Activated T-helper 2 cell treated with anti-CD3 and anti-CD28 coated beads, Interferon-gamma antibody, Interleukin-2, Interleukin-4, amounts not matched to agents 10 μg/mL and 5 μg/mL and 100 μg/mL, durations not matched to agents 14 hours and 24 hours and 36 hours (primary cell): ENCODE measurements around the gene CCNL2. TPM values are rescaled to one million over a fixed set of nuclear protein-coding genes. Genes with fewer than 3 reads are reported as not detected.
"Not testable (repeated sequence)": the region's sequence is repeated elsewhere in the genome, so short reads cannot be mapped to it uniquely, and the experiment has no call there.

Experiments used
- DNase-seq: peaks from one replicate; pipeline ENCODE4 v3.0.0; 2021; ENCODE audit warnings: low spot score
- H3K27ac Mint-ChIP-seq: one replicate; pipeline ENCODE4 v1.8.0; 2021; ENCODE audit warnings: mixed read lengths
- H3K27me3 Mint-ChIP-seq: one replicate; pipeline ENCODE4 v1.8.0; 2021; ENCODE audit warnings: low read depth, mixed read lengths
- H3K36me3 Mint-ChIP-seq: one replicate; pipeline ENCODE4 v1.8.0; 2021; ENCODE audit warnings: low read depth, mixed read lengths
- H3K4me1 Mint-ChIP-seq: one replicate; pipeline ENCODE4 v1.8.0; 2021; ENCODE audit warnings: low read depth, mixed read lengths
- H3K4me3 Mint-ChIP-seq: one replicate; pipeline ENCODE4 v1.8.0; 2021; ENCODE audit warnings: low read depth, mild to moderate bottlenecking, moderate library complexity, mixed read lengths
- H3K9me3 Mint-ChIP-seq: one replicate; pipeline ENCODE4 v1.8.0; 2021; ENCODE audit warnings: mixed read lengths
- intact Hi-C: fragments of 100-400 bp; cut with micrococcal nuclease; formaldehyde crosslinking; loops from one replicate; pipeline ENCODE4 v1.15.1; 2023
- total RNA-seq: library from RNA; stranded (reverse); gene quantifications from 2 replicates; pipeline ENCODE4 v1.2.3, GENCODE V29; 2022

The CCNL2 gene
- total RNA-seq, 1 donor from 2014 or later = 123 TPM

GRCh38 chr1:1376551-1377226, 22.4 kb downstream of the CCNL2 start:
- Mint-ChIP-seq H3K4me3 (peak overlapping the region; percentile 87), H3K27ac (peak overlapping the region; percentile 95)
- DNase-seq = no peak

DNA sequence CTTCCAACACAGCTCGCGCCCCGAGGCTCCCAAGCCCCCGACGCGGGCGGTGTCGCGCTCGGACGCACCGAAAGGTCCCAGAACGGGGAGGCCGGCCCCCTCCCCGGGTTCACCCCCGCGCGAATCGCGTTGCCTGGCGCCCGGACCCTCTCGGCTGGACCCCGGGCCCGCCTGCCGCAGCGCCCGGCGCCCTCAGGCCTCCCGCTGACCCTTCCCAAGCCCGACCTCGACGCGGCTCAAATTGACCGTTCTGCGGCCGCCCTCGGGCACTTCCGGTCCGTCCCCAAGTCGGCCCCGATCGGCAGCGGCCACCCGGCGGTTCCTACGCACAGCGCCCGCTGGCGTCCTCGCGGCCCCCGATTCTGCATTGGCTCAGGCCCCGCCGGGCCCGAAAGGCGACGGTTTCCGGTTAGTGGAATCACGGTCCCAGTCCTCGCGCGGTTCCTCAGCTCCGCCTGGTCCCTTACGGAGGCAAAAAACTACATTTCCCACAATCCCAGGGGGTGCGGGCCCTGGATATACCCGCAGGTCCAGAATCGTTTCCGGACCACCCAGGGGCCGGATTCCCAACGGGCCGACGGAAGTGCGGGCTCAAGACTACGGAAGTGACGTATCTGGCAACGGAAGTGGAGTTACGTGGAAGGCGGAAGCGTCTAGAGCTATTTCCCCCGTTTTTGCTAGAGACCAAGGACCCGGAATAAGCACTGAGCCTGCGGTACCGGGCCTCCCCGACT, 24.0 kb downstream of the CCNL2 start, which contains the start of gene AURKAIP1:
TSS of gene AURKAIP1 (minus strand) at position 279 of the 734 bp plus-strand sequence. CDS start 451 bp downstream, outside the sequence.
- intact Hi-C loops = loop anchor here (1.0 to 10.0 kb wide), 4 partner anchors 24 to 70 kb away; partner anchors contain the start of genes ACAP3, CCNL2, DVL1 and MRPL20
- peak within 1 kb of the TSS; percentile 95 for H3K27ac Mint-ChIP-seq
- no peaks in the 10 kb centered on the region for H3K9me3 Mint-ChIP-seq
- peaks cover 16% of the 10 kb centered on the region for H3K4me1 Mint-ChIP-seq
- H3K27me3 Mint-ChIP-seq = no peaks in the 10 kb centered on the region
- H3K36me3 Mint-ChIP-seq = peaks cover 15% of the 10 kb centered on the region
- peak; percentile 97 for DNase-seq
- peak within 1 kb of the TSS; percentile 87 for H3K4me3 Mint-ChIP-seq

More at GRCh38 chr1:1376551-1377226, 22.4 kb downstream of the CCNL2 start:
- peaks cover 16% of the 10 kb centered on the region for H3K4me1 Mint-ChIP-seq
- H3K9me3 Mint-ChIP-seq = no peaks in the 10 kb centered on the region
- peaks cover 15% of the 10 kb centered on the region for H3K36me3 Mint-ChIP-seq
- intact Hi-C loops = loop anchor here (10.0 kb wide), 1 partner anchor 72 kb away; the partner anchor contains the start of genes ACAP3 and PUSL1
- H3K27me3 Mint-ChIP-seq = no peaks in the 10 kb centered on the region

DNA sequence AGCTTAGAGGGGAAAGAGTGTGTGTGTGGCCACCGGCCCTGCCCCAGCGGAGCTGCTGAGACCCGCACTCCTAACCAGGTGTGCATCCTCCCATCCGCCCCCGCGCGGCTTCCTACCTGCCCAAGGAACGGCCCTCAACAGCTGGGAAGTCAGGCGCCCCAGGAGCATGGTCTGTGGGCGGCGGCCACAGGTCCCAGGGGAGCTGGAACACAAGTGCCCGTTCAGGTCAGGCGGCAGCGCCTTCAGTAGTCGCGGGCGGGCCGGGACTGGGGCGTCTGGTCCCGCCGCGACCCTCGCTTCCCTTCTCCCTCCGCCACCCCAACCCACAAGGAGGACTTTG, 24.6 kb downstream of the CCNL2 start:
- Mint-ChIP-seq H3K27ac (peak overlapping the region; percentile 33), H3K4me3 (peak overlapping the region; percentile 87), H3K4me1 (peaks cover 16% of the 10 kb centered on the region), H3K27me3 (no peaks in the 10 kb centered on the region), H3K9me3 (no peaks in the 10 kb centered on the region), H3K36me3 (peaks cover 15% of the 10 kb centered on the region)
- DNase-seq = no peak
- intact Hi-C loops = loop anchor here (2.0 to 10.0 kb wide), 2 partner anchors 26 to 70 kb away; partner anchors contain the start of genes ACAP3, DVL1 and PUSL1

DNA sequence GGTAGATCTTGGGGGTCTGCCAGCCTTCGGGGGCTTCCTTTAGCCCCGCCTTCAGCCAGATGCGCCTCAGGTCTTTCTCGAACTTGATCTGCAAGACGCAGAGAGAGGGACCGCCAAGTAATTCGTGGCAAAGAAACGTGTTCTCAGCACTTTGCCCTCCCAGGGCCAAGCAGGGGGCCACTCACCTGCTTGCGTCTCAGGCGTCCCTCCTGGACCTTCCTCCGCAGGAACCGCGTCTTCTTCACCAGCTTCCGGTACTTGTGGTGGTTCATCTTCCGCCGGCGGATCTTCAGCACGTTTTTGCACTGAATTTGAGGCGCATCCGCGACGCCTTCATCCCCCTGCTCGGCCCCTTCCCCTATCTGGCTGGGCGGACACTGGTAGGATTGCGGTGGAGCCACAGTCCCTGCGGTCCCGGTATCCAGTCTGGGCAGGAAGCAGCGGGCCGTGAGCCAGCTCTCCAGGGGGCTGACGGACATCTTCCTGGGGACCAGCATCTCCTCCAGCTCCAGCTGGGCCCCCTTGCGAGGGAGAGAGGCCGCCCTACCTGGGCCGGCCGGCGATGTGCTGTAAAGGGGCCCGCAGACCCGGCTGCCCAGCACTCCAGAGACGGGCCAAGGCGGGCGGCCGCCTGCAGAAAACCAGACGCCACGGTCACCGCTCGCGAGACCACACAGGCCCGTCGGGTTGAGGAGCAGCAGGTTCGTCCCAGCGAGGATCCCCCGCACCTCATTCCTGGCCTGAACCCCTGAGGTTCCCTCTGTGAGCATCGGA, 25.1 kb downstream of the CCNL2 start:
- peak overlapping the region; percentile 87 for H3K4me3 Mint-ChIP-seq
- DNase-seq = no peak
- peaks cover 15% of the 10 kb centered on the region for H3K36me3 Mint-ChIP-seq
- no peaks in the 10 kb centered on the region for H3K9me3 Mint-ChIP-seq
- intact Hi-C loops = loop anchor here (2.0 to 10.0 kb wide), 2 partner anchors 25 to 69 kb away; partner anchors contain the start of genes ACAP3, DVL1 and PUSL1
- no peaks in the 10 kb centered on the region for H3K27me3 Mint-ChIP-seq
- H3K27ac Mint-ChIP-seq = no peak overlapping the region
- peaks cover 16% of the 10 kb centered on the region for H3K4me1 Mint-ChIP-seq

DNA sequence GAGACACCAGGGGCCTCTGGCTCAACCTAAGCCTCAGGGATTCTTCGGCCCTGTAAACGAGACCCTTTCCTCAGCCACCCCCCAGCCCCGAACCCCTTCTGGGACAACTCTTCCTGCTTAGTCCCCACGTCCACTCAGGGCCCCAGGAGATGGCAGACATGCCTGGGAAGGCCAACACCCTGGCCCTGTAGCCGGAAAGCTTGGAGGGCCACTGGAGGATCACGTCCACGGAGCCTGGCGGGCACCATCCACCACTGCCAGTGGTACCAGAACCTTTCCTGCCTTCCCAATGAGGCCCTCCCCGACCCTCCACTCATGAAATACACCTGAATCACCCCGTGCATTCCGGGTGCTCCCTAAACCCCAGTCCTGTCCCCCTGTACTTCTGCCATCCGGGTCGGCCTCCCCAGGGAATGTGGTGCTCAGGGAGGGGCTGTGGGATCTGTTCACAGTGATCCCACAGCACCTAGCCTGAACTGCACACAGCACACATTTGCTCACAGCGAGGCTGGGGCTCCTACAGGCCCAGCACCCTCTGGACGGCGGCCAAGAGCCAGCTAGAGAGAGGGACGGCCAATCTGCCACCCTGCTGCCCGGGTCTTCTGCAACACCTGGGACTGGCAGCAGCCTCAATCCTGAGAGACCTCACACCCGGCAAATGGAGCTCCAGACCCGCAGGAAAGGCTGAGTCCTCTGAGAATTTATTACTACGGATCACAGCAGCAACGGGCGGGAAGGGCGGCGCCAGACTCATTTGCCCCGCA, 25.9 kb downstream of the CCNL2 start:
- no peaks in the 10 kb centered on the region for H3K27me3 Mint-ChIP-seq
- H3K9me3 Mint-ChIP-seq = no peaks in the 10 kb centered on the region
- intact Hi-C loops = loop anchor here (10.0 kb wide), 1 partner anchor 68 kb away; the partner anchor contains the start of genes ACAP3 and PUSL1
- peak overlapping the region; percentile 87 for H3K4me3 Mint-ChIP-seq
- no peak overlapping the region for H3K27ac Mint-ChIP-seq
- peaks cover 16% of the 10 kb centered on the region for H3K4me1 Mint-ChIP-seq
- H3K36me3 Mint-ChIP-seq = peaks cover 15% of the 10 kb centered on the region
- no peak for DNase-seq

- peak overlapping the region; percentile 58 for H3K27ac Mint-ChIP-seq
- peaks cover 16% of the 10 kb centered on the region for H3K4me1 Mint-ChIP-seq
- H3K9me3 Mint-ChIP-seq = no peaks in the 10 kb centered on the region
- peak; percentile 74 for DNase-seq
- H3K36me3 Mint-ChIP-seq = peaks cover 15% of the 10 kb centered on the region
- H3K27me3 Mint-ChIP-seq = no peaks in the 10 kb centered on the region
- H3K4me3 Mint-ChIP-seq = peak overlapping the region; percentile 67
- intact Hi-C loops = loop anchor here (10.0 kb wide), 1 partner anchor 67 kb away; the partner anchor contains the start of genes ACAP3 and PUSL1
Measured at GRCh38 chr1:1371746-1372711, 27.1 kb downstream of the CCNL2 start.

DNA sequence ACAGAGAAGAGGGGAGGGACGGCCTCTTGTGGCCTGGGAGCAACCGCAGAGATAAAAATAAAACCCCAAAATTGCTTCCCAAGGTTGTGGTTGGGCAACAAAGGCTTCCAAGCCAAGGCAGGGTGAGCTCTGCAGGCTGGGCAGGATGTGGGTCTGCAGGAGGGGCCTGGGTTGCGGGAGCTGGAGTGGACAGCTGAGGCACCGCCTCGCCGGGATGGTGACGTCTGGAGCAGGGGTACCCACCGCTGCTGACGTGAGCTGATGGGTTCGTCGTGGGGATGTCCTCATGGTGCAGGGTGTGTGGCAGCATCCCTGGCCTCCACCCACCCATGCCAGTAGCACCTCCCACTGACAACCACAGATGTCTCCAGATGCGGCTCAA, 27.8 kb downstream of the CCNL2 start:
- Mint-ChIP-seq H3K36me3 (peaks cover 15% of the 10 kb centered on the region), H3K4me1 (peaks cover 10% of the 10 kb centered on the region), H3K27ac (no peak overlapping the region), H3K4me3 (peak overlapping the region; percentile 1), H3K9me3 (no peaks in the 10 kb centered on the region), H3K27me3 (no peaks in the 10 kb centered on the region)
- intact Hi-C loops = loop anchor here (10.0 kb wide), 1 partner anchor 67 kb away; the partner anchor contains the start of genes ACAP3 and PUSL1
- DNase-seq = peak; percentile 78

DNA sequence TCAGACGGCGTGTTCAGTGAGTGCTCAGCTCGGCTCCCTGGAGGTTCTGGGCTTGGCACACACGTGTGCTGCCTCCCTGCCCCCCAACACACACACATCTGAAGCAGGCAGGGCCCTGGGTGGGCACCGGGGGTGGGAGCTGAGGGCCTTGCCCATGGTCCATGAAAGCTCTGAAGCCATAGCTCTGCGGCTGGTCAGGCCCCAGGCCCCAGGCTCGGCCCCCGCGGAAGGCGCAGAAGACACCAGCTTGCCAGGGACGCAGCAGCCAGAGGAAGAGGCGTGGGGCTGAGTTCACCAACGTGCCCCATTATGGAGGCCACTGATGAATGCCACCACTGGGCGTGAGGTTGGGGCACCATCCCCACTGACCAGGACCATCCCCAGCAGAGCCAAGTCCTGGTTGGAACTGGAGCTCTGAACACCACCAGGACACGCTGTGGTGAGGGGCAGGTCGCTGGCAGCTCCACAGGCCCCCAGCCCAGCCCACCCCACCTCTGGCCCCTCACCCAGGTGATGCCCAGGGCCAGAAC, 28.3 kb downstream of the CCNL2 start:
- no peak for DNase-seq
- Mint-ChIP-seq H3K9me3 (no peaks in the 10 kb centered on the region), H3K36me3 (peaks cover 15% of the 10 kb centered on the region), H3K27me3 (no peaks in the 10 kb centered on the region), H3K27ac (no peak overlapping the region), H3K4me1 (peaks cover 9% of the 10 kb centered on the region), H3K4me3 (no peak overlapping the region)
- intact Hi-C loops = loop anchor here (10.0 kb wide), 1 partner anchor 66 kb away; the partner anchor contains the start of genes ACAP3 and PUSL1

GRCh38 chr1:1370094-1370493, 29.0 kb downstream of the CCNL2 start:
- not testable (repeated sequence) for H3K27me3 Mint-ChIP-seq, H3K4me3 Mint-ChIP-seq, H3K27ac Mint-ChIP-seq, H3K4me1 Mint-ChIP-seq, H3K9me3 Mint-ChIP-seq, DNase-seq
- intact Hi-C loops = loop anchor here (10.0 kb wide), 1 partner anchor 65 kb away; the partner anchor contains the start of genes ACAP3 and PUSL1
- H3K36me3 Mint-ChIP-seq = peaks cover 13% of the 10 kb centered on the region

- no peaks in the 10 kb centered on the region for H3K27me3 Mint-ChIP-seq
- no peak overlapping the region for H3K27ac Mint-ChIP-seq
- intact Hi-C loops = no loop called here
- no peaks in the 10 kb centered on the region for H3K9me3 Mint-ChIP-seq
- peaks cover 2% of the 10 kb centered on the region for H3K4me1 Mint-ChIP-seq
- DNase-seq = no peak
- H3K4me3 Mint-ChIP-seq = no peak overlapping the region
- H3K36me3 Mint-ChIP-seq = peaks cover 3% of the 10 kb centered on the region
Measured at GRCh38 chr1:1367315-1367714, 31.8 kb downstream of the CCNL2 start.

GRCh38 chr1:1366699-1367066, 32.5 kb downstream of the CCNL2 start:
- intact Hi-C loops = no loop called here
- no peak overlapping the region for H3K4me3 Mint-ChIP-seq

More at GRCh38 chr1:1366699-1367066, 32.5 kb downstream of the CCNL2 start:
- Mint-ChIP-seq H3K27me3 (peaks cover 4% of the 10 kb centered on the region), H3K27ac (no peak overlapping the region), H3K4me1 (no peaks in the 10 kb centered on the region), H3K36me3 (no peaks in the 10 kb centered on the region), H3K9me3 (no peaks in the 10 kb centered on the region)
- DNase-seq = no peak
